Stomach (tissue), 9 donors: Measurements from ENCODE around the gene MYO9B. TPM values are rescaled to one million over a fixed set of nuclear protein-coding genes. Genes with fewer than 3 reads are reported as not detected.
"Not testable (repeated sequence)": the region's sequence is repeated elsewhere in the genome, so short reads cannot be mapped to it uniquely, and the experiment has no call there.

Experiments used
- DNase-seq, 2 donors: peaks; one replicate each; pipeline versions ENCODE4 v3.0.0 to v3.0.0-alpha.2; 2013 to 2019
- H3K27ac ChIP-seq, 5 donors: fragments of 200-600 bp in 4 of 5; sonication (generic) in 4 of 5; one replicate each; pipeline ENCODE4 v1.5.1; 2013 to 2019; ENCODE audit warnings: mild to moderate bottlenecking in 1 of 5, moderate library complexity in 1 of 5
- H3K27me3 ChIP-seq, 3 donors: fragments of 200-600 bp; sonication (generic); one replicate each; pipeline ENCODE4 v1.5.1; 2017 to 2019; ENCODE audit warnings: mixed run types in 1 of 3
- H3K36me3 ChIP-seq, 4 donors: fragments of 200-600 bp; sonication (generic); 1 replicate in 3 of 4; 2 replicates in 1 of 4; pipeline ENCODE4 v1.5.1; 2016 to 2019
- H3K4me1 ChIP-seq, 4 donors: fragments of 200-600 bp; sonication (generic); one replicate each; pipeline ENCODE4 v1.5.1; 2016 to 2019
- H3K4me3 ChIP-seq, 4 donors: fragments of 200-600 bp; sonication (generic) in 3 of 4; one replicate each; pipeline ENCODE4 v1.5.1; 2016 to 2019; ENCODE audit warnings: mild to moderate bottlenecking in 1 of 4
- H3K9me3 ChIP-seq, 4 donors: fragments of 200-600 bp; sonication (generic); one replicate each; pipeline ENCODE4 v1.5.1; 2016 to 2019
- EP300 ChIP-seq: sonication (generic); formaldehyde crosslinking; IDR thresholded peaks from one replicate; pipeline ENCODE4 v1.6.1; 2017; ENCODE audit warnings: antibody characterized with exemption
- POLR2A ChIP-seq, 4 donors: fragments of 450-650 bp; IDR thresholded peaks; one replicate each; pipeline ENCODE4 v1.6.1; 2016; ENCODE audit warnings: antibody characterized with exemption in 4 of 4, control low read depth in 2 of 4, mild to moderate bottlenecking in 1 of 4, moderate library complexity in 1 of 4
- POLR2AphosphoS5 ChIP-seq, 3 donors: sonication (generic); formaldehyde crosslinking; IDR thresholded peaks; one replicate each; pipeline ENCODE4 v1.6.1; 2016; ENCODE audit warnings: antibody characterized with exemption in 3 of 3
- WGBS, 5 donors: extraction: QIAGEN DNeasy Blood & Tissue Kit in 3 of 5; methylation state at CpG; one replicate each; pipeline versions ENCODE4 v1.1.5 to v1.1.7; 2013 to 2018; 5-methylcytosine and 5-hydroxymethylcytosine counted together
- intact Hi-C: fragments of 100-400 bp; cut with DNase I; formaldehyde crosslinking; loops from one replicate; pipeline ENCODE4 v1.15.1; 2023; ENCODE audit warnings: low total_unique reads
- polyA plus RNA-seq, 3 donors: library from polyadenylated mRNA; stranded (reverse); fragments of 200-250 nt; gene quantifications; one replicate each; pipeline ENCODE4 v1.2.3, GENCODE V29; 2013
- total RNA-seq, 5 donors: library from RNA; depleted of rRNA; stranded (reverse); fragments of >200 nt; gene quantifications; one replicate each; pipeline versions ENCODE4 v1.1.0 to v1.2.3, GENCODE V29; 2014 to 2016
- TF ChIP-seq, protein P1 (sequence below), 7 experiments: fragments of 450-650 bp in 4 of 7; fragments of 200-600 bp in 3 of 7; sonication (generic) in 3 of 7; IDR thresholded peaks; one replicate each; pipeline ENCODE4 v1.5.1; 2016 to 2019; ENCODE audit warnings: antibody characterized with exemption in 7 of 7, control low read depth in 2 of 7, mild to moderate bottlenecking in 1 of 7
- donor health status: healthy with polysubstance abuse.
- donor health status: Bipolar disorder and iron deficiency.
- donor health status: healthy.

The MYO9B gene
- total and polyA plus RNA-seq, 8 donors: 30.2 to 265 (median 62.5) TPM

DNA sequence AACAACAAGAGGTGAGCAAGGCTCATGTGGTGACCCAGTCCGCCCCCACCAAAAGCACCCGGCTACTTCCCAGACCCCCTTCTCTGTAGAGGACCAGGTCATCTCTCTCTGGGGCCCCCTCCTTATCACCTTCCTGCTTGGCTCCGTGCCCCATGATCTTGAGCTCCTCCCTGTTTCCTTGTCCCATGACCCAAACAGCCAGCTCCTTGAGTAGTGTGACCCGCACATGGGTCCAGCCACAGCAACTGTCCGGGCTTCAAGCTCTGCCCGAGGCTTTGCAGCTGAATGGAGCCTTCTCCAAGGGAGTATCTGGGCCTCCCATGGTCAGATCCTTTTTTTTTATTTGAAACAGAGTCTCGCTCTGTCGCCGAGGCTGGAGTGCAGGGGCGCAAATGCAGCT, 61.8 kb downstream of the MYO9B start:
- Histone ChIP-seq H3K9me3 (no peaks in the 10 kb centered on the region), H3K36me3 (peaks cover 0 to 10% (median 3%) of the 10 kb centered on the region in 4 donors), H3K27ac (peak overlapping the region in 3 of 5 donors; percentile 4 to 94 (median 88)), H3K27me3 (no peaks in the 10 kb centered on the region), H3K4me3 (no peak overlapping the region), H3K4me1 (peaks cover 29 to 55% (median 46%) of the 10 kb centered on the region in 4 donors)
- DNase-seq: peak; percentile 55 to 69
- WGBS, 5 donors: 67 to 79% (median 73%) methylated on average over 10 of the region's 10 CpGs
- TF ChIP-seq, protein P1, sequence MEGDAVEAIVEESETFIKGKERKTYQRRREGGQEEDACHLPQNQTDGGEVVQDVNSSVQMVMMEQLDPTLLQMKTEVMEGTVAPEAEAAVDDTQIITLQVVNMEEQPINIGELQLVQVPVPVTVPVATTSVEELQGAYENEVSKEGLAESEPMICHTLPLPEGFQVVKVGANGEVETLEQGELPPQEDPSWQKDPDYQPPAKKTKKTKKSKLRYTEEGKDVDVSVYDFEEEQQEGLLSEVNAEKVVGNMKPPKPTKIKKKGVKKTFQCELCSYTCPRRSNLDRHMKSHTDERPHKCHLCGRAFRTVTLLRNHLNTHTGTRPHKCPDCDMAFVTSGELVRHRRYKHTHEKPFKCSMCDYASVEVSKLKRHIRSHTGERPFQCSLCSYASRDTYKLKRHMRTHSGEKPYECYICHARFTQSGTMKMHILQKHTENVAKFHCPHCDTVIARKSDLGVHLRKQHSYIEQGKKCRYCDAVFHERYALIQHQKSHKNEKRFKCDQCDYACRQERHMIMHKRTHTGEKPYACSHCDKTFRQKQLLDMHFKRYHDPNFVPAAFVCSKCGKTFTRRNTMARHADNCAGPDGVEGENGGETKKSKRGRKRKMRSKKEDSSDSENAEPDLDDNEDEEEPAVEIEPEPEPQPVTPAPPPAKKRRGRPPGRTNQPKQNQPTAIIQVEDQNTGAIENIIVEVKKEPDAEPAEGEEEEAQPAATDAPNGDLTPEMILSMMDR (IDR thresholded peaks at IDR 0.05): no peak
- TF ChIP-seq POLR2AphosphoS5 (IDR thresholded peaks at IDR 0.05): no peak
- no peak for TF ChIP-seq POLR2A (IDR thresholded peaks at IDR 0.05)
- no peak for TF ChIP-seq EP300
- intact Hi-C loops: no loop called here

DNA sequence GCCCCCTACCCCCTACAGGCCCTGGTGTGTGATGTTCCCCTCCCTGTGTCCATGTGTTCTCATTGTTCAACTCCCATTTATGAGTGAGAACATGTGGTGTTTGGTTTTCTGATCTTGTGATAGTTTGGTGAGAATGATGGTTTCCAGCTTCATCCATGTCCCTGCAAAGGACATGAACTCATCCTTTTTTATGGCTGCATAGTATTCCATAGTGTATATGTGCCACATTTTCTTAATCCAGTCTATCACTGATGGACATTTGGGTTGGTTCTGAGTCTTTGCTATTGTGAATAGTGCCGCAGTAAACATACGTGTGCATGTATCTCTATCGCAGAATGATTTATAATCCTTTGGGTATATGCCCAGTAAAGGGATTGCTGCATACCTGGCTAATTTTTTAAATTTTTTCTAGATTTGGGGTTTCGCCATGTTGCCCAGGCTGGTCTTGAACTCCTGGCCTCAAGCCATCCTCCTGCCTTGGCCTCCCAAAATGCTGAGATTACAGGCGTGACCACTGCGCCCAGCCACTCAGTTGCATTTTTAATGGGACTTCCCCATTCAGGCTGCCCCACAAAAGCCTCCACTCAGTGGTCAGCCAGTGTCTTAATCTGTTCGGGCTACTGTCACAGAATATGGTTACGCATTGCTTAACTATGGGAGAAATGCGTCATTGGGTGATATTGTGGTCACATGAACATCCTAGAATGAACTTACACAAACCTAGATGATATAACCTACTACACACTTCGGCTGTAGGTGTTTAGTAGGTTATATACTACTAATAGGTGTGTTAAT, 62.7 kb downstream of the MYO9B start:
- H3K36me3 ChIP-seq: peaks cover 0 to 14% (median 5%) of the 10 kb centered on the region in 4 donors
- intact Hi-C loops, DNase-seq, H3K9me3 ChIP-seq, H3K27me3 ChIP-seq, H3K4me3 ChIP-seq: not testable (repeated sequence)
- H3K4me1 ChIP-seq: peaks cover 29 to 55% (median 46%) of the 10 kb centered on the region in 4 donors
- peak overlapping the region in 4 of 5 donors; percentile 41 to 94 (median 74) for H3K27ac ChIP-seq
- 85 to 96% (median 90%) methylated on average over 10 of the region's 10 CpGs for WGBS, 5 donors

DNA sequence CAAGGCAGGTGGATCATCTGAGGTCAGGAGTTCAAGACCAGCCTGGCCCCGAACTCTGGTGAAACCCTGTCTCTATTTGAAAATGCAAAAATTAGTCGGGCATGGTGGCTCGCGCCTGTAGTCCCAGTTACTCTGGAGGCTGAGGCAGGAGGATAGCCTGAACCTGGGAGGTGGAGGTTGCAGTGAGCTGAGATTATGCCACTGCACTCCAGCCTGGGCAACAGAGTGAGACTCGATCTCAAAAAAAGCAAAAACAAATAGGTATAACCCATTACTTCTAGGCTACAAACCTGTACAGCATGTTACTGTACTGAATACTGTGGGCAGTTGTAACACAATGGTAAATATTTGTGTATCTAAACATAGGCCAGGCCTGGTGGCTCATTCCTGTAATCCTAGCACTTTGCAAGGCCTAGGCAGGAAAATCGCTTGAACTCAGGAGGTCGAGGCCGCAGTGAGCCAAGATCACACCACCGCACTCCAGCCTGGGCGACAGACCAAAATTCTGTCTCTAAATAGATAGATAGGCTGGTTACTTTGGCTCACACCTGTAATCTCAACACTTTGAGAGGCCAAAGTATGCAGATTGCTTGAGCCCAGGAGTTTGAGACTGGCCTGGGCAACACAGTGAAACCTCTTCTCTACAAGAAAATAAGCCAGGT, 63.5 kb downstream of the MYO9B start:
- H3K4me3 ChIP-seq: no peak overlapping the region
- peak in 1 of 2 donors; percentile 82 for DNase-seq
- peak in 2 of 3 donors; percentile 26 to 55 for TF ChIP-seq POLR2AphosphoS5 (IDR thresholded peaks at IDR 0.05)
- TF ChIP-seq, protein P1 (IDR thresholded peaks at IDR 0.05): no peak
- H3K27ac ChIP-seq: peak overlapping the region; percentile 8 to 94 (median 59)
- H3K36me3 ChIP-seq: peaks cover 0 to 16% (median 5%) of the 10 kb centered on the region in 4 donors
- WGBS, 5 donors: 44 to 76% (median 64%) methylated on average over 10 of the region's 10 CpGs
- H3K4me1 ChIP-seq: peaks cover 29 to 55% (median 46%) of the 10 kb centered on the region in 4 donors
- intact Hi-C loops: no loop called here
- no peaks in the 10 kb centered on the region for H3K27me3 ChIP-seq
- no peaks in the 10 kb centered on the region for H3K9me3 ChIP-seq

DNA sequence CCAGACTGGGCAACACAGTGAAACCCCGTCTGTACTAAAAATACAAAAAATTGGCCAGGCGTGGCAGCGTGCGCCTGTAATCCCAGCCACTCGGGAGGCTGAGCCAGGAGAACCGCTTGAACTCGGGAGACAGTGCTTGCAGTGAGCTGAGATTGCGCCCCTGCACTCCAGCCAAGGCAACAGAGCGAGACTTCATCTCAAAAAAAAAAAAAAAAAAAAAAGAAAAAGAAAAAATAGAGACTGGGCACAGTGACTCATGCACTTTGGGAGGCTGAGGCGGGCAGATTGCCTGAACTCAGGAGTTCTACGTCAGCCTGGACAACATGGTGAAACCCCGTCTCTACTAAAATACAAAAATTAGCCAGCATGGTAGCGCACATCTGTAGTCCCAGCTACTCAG, 69.2 kb downstream of the MYO9B start:
- WGBS, 5 donors: 84 to 92% (median 88%) methylated on average over 13 of the region's 13 CpGs
- H3K27ac ChIP-seq: peak overlapping the region in 2 of 5 donors; percentile 41 to 49

DNA sequence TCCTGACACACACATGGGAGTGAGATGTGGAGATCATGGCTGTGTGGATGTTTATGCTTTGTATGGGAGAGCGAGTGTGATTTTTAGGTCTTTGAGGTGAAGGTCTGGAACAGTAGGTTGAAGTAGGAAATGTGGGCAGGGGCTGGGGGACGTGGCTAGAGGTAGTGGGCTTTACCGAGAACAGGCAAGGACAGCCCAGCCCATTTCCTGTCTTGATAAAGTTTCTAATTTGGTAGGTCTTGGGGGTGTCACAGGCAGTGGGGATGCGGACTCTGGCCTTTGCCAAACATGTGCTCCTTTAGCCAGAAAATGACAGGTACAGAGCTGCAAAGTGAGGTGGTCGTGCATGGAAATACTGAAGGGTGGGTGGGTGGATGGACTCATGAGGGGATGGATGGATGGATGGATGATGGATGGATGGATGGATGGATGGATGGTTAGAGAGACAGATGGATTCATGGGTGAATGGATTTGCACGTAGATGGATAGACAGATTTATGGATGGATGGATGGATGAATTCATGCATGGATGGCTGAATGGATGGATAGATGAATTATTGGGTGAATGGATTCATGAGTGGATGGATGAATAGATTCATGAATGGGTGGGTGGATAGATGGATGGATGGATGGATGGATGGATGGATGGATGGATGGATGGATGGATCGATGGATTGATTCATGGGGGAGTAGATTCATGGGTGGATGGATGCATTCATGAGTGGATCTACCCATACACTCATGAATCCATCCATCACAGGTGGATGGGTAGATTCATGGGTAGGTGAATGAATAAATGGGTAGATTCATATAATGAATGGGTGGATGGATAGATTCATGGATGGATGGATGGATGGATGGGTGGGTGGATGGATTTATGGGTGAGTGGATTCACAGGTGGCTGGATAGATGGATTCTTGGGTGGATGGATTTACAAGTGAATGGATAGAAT, 70.2 kb downstream of the MYO9B start:
- H3K36me3 ChIP-seq: peaks cover 8 to 72% (median 53%) of the 10 kb centered on the region in 4 donors
- H3K4me3 ChIP-seq: no peak overlapping the region
- no peaks in the 10 kb centered on the region for H3K4me1 ChIP-seq
- no peaks in the 10 kb centered on the region for H3K27me3 ChIP-seq
- intact Hi-C loops: no loop called here
- 81 to 97% (median 94%) methylated on average over 7 of the region's 7 CpGs for WGBS, 5 donors
- H3K9me3 ChIP-seq: no peaks in the 10 kb centered on the region
- TF ChIP-seq, protein P1 (IDR thresholded peaks at IDR 0.05): no peak
- TF ChIP-seq POLR2AphosphoS5 (IDR thresholded peaks at IDR 0.05) (no peak), EP300 (no peak), POLR2A (IDR thresholded peaks at IDR 0.05) (no peak)
- peak overlapping the region in 2 of 5 donors; percentile 41 to 49 for H3K27ac ChIP-seq
- no peak for DNase-seq

More for the DNA sequence above, 69.2 kb downstream of the MYO9B start:
- H3K9me3 ChIP-seq, intact Hi-C loops, H3K27me3 ChIP-seq, H3K4me3 ChIP-seq, DNase-seq, H3K4me1 ChIP-seq: not testable (repeated sequence)
- H3K36me3 ChIP-seq: peaks cover 5 to 61% (median 46%) of the 10 kb centered on the region in 4 donors
